GM23248 (cell line): Measurements from ENCODE around the gene PHACTR3. TPM values are rescaled to one million over a fixed set of nuclear protein-coding genes. Genes with fewer than 3 reads are reported as not detected.

Experiments used
- DNase-seq: peaks from one replicate; pipeline ENCODE4 v3.0.0-alpha.2; 2015
- H2AFZ ChIP-seq: fragments of 200-600 bp; sonication (generic); 2 replicates; pipeline ENCODE4 v1.6.1; 2016; ENCODE audit warnings: antibody characterized with exemption
- H3F3A ChIP-seq: fragments of 200-600 bp; sonication (generic); 2 replicates; pipeline ENCODE4 v1.6.1; 2016; ENCODE audit warnings: mild to moderate bottlenecking, antibody characterized with exemption, mixed run types; ENCODE audit not compliant: insufficient read depth
- H3K27ac ChIP-seq: fragments of 200-600 bp; sonication (generic); 2 replicates; pipeline ENCODE4 v1.5.1; 2016; ENCODE audit warnings: mild to moderate bottlenecking
- H3K27me3 ChIP-seq: fragments of 200-600 bp; sonication (generic); replicated peaks from 2 replicates; pipeline ENCODE4 v1.6.1; 2016; ENCODE audit warnings: mild to moderate bottlenecking; ENCODE audit not compliant: insufficient read depth
- H3K36me3 ChIP-seq: fragments of 200-600 bp; sonication (generic); 2 replicates; pipeline ENCODE4 v1.6.1; 2016; ENCODE audit warnings: low read depth, mild to moderate bottlenecking
- H3K4me1 ChIP-seq: fragments of 200-600 bp; sonication (generic); 2 replicates; pipeline ENCODE4 v1.6.1; 2016; ENCODE audit warnings: mild to moderate bottlenecking; ENCODE audit not compliant: insufficient read depth
- H3K4me2 ChIP-seq: fragments of 200-600 bp; sonication (generic); one replicate; pipeline ENCODE4 v1.6.1; 2016; ENCODE audit warnings: mild to moderate bottlenecking; ENCODE audit not compliant: unreplicated experiment
- H3K4me3 ChIP-seq: fragments of 200-600 bp; sonication (generic); 2 replicates; pipeline ENCODE4 v1.5.1; 2016; ENCODE audit warnings: mild to moderate bottlenecking
- H3K79me2 ChIP-seq: fragments of 200-600 bp; sonication (generic); 2 replicates; pipeline ENCODE4 v1.6.1; 2016; ENCODE audit warnings: mild to moderate bottlenecking; ENCODE audit not compliant: insufficient read depth
- H3K9ac ChIP-seq: fragments of 200-600 bp; sonication (generic); 2 replicates; pipeline ENCODE4 v1.6.1; 2016; ENCODE audit warnings: mild to moderate bottlenecking
- H3K9me2 ChIP-seq: fragments of 200-600 bp; sonication (generic); 2 replicates; pipeline ENCODE4 v1.6.1; 2016; ENCODE audit warnings: mixed run types, mild to moderate bottlenecking, moderate library complexity; ENCODE audit not compliant: insufficient read depth
- H3K9me3 ChIP-seq: fragments of 200-600 bp; sonication (generic); one replicate; pipeline ENCODE4 v1.6.1; 2017; ENCODE audit warnings: low read depth
- H4K20me1 ChIP-seq: fragments of 200-600 bp; sonication (generic); 2 replicates; pipeline ENCODE4 v1.6.0; 2016; ENCODE audit not compliant: insufficient read depth
- EZH2 ChIP-seq: fragments of 200-600 bp; sonication (generic); IDR thresholded peaks from 2 replicates; pipeline ENCODE4 v1.6.1; 2018; ENCODE audit warnings: antibody characterized with exemption, mild to moderate bottlenecking; ENCODE audit not compliant: insufficient read depth, poor library complexity, severe bottlenecking
- EZH2phosphoT487 ChIP-seq: fragments of 200-600 bp; sonication (generic); IDR thresholded peaks from 2 replicates; pipeline ENCODE4 v1.6.1; 2018; ENCODE audit warnings: antibody characterized with exemption, moderate library complexity, mild to moderate bottlenecking, low read depth; ENCODE audit not compliant: insufficient read depth
- WGBS, 2 experiments: methylation state at CpG; one replicate each; pipeline ENCODE4 v1.1.6; 2015 to 2017; ENCODE audit warnings: low lambda C conversion rate in 2 of 2, low coverage in 1 of 2; ENCODE audit errors: missing lambda C conversion rate in 2 of 2; 5-methylcytosine and 5-hydroxymethylcytosine counted together
- in situ Hi-C: fragments of 300-500 bp; cut with MboI; formaldehyde crosslinking; loops from 2 replicates; pipeline ENCODE4 v1.15.0; 2020
- polyA plus RNA-seq: library from polyadenylated mRNA; unstranded; fragments of >200 nt; fragmentation: Nextera tagmentation; extraction: Ambion mirVana; gene quantifications from 2 replicates; pipeline ENCODE4 v1.2.1, GENCODE V29; 2016
- total RNA-seq: library from RNA; depleted of rRNA; stranded (reverse); fragments of >200 nt; shearing (Covaris generic); gene quantifications from 2 replicates; pipeline ENCODE4 v1.2.3, GENCODE V29; 2014

Gene PHACTR3
- total and polyA plus RNA-seq, 2 experiments from 2014 or later: not detected

DNA sequence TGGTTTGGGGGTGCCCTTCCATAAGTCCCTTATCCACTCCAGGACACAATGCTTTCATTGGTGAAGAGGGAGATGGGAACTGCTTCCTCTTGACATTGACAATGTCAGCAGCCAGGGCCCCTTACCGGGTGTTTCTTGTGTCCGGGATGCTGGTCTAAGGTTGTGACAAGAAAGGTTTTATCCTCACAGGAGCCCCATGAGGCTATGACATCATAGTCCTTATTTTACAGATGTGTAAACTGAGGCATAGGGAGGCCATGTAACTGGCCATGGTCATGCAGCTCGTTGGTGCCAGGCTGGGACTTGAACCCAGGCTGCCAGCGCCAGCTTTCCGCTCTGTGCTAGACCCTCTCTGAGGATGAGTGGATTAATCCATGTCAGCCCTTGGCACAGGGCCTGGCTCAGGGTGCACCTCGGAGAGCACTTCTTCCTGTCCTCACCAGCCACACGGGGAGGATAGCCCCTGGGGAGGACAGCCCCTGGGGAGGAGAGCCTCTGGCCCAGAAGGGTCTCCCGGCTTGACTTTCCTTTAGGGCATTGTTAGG lies 171.8 kb downstream of the PHACTR3 start:
- Histone ChIP-seq H3K9me2 (no peaks in the 10 kb centered on the region), H4K20me1 (no peaks in the 10 kb centered on the region), H3K4me1 (no peaks in the 10 kb centered on the region), H3K36me3 (no peaks in the 10 kb centered on the region), H3K27me3 (no peaks in the 10 kb centered on the region), H3K4me2 (no peak overlapping the region), H3K9me3 (no peaks in the 10 kb centered on the region), H3K79me2 (no peaks in the 10 kb centered on the region), H2AFZ (no peak overlapping the region), H3F3A (no peaks in the 10 kb centered on the region), H3K27ac (no peak overlapping the region), H3K4me3 (no peak overlapping the region), H3K9ac (no peak overlapping the region)
- no peak for TF ChIP-seq EZH2phosphoT487
- WGBS, 2 experiments: 39 to 41% methylated on average over 8 of the region's 8 CpGs
- in situ Hi-C loops: no loop called here
- DNase-seq: no peak

DNA sequence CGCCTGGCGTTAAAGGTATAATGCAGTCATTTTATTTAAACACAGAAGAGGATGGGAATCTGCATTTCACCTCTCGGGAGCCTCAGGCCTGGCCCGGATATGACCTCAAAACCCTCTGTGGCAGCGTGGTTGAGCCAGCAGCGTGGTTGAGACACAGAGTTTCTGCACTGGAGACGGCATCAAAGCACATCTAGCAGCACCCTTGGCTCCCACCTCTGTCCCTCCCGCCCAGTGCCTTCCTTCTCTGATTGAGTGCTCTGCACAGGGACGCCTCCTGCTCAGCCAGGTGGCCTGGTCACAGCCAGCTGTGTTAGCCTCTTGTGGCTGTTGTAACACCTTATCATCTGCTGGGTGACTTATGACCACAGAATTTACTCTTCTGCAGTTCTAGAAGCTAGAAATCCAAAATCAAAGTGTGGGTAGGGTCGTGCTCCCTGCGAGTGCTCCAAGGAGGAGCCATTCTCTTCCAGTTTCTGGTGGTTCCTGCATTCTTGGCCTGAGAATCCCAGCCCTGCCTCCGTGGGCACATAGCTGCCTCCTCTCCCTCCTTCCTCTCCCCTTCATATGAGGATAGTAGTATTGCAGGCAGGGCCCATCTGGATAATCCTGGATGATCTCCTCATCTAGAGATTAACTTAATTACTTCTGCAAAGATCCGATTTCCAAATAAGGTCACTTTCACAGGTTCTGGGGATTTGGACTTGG lies 172.4 kb downstream of the PHACTR3 start:
- no peaks in the 10 kb centered on the region for H3F3A ChIP-seq

DNA sequence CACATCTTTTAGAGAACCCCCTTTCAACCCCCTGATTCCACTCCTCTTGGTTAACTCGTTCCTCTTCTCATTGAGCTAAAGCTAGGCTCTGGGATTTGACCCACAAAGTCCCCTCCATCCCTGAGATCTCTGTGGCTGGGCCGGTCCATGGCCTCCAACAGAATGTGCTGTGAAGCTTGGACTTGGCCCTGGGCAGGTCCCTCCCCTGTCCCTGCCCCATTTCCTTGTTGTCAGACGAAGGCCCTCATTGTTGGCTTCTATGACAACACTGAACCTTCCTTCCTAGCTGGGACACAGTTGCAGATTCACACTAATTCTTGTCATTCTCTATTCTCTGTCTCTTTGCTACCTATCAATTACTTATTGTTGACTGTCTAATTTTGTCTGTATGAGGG lies 173.0 kb downstream of the PHACTR3 start:
- H3K4me1 ChIP-seq: no peaks in the 10 kb centered on the region
- no peaks in the 10 kb centered on the region for H3K36me3 ChIP-seq
- H3K9me2 ChIP-seq: no peaks in the 10 kb centered on the region
- no peak overlapping the region for H3K27ac ChIP-seq
- H3K4me2 ChIP-seq: no peak overlapping the region
- in situ Hi-C loops: no loop called here
- no peaks in the 10 kb centered on the region for H4K20me1 ChIP-seq
- H3F3A ChIP-seq: no peaks in the 10 kb centered on the region
- DNase-seq: no peak
- H3K79me2 ChIP-seq: no peaks in the 10 kb centered on the region
- 28 to 35% methylated on average over 3 of the region's 3 CpGs for WGBS, 2 experiments
- H3K9me3 ChIP-seq: no peaks in the 10 kb centered on the region
- no peak overlapping the region for H3K4me3 ChIP-seq
- H3K27me3 ChIP-seq: no peaks in the 10 kb centered on the region
- no peak overlapping the region for H2AFZ ChIP-seq
- no peak overlapping the region for H3K9ac ChIP-seq
- no peak for TF ChIP-seq EZH2
- no peak for TF ChIP-seq EZH2phosphoT487

More for the DNA sequence above, 172.4 kb downstream of the PHACTR3 start:
- Histone ChIP-seq H3K4me1 (no peaks in the 10 kb centered on the region), H4K20me1 (no peaks in the 10 kb centered on the region), H3K27ac (no peak overlapping the region), H2AFZ (no peak overlapping the region), H3K4me2 (no peak overlapping the region), H3K36me3 (no peaks in the 10 kb centered on the region), H3K27me3 (no peaks in the 10 kb centered on the region), H3K4me3 (no peak overlapping the region), H3K79me2 (no peaks in the 10 kb centered on the region), H3K9me3 (no peaks in the 10 kb centered on the region), H3K9ac (no peak overlapping the region), H3K9me2 (no peaks in the 10 kb centered on the region)
- in situ Hi-C loops: no loop called here
- TF ChIP-seq EZH2phosphoT487 (no peak), EZH2 (no peak)
- WGBS, 2 experiments: 46 to 47% methylated on average over 13 of the region's 13 CpGs
- DNase-seq: no peak

DNA sequence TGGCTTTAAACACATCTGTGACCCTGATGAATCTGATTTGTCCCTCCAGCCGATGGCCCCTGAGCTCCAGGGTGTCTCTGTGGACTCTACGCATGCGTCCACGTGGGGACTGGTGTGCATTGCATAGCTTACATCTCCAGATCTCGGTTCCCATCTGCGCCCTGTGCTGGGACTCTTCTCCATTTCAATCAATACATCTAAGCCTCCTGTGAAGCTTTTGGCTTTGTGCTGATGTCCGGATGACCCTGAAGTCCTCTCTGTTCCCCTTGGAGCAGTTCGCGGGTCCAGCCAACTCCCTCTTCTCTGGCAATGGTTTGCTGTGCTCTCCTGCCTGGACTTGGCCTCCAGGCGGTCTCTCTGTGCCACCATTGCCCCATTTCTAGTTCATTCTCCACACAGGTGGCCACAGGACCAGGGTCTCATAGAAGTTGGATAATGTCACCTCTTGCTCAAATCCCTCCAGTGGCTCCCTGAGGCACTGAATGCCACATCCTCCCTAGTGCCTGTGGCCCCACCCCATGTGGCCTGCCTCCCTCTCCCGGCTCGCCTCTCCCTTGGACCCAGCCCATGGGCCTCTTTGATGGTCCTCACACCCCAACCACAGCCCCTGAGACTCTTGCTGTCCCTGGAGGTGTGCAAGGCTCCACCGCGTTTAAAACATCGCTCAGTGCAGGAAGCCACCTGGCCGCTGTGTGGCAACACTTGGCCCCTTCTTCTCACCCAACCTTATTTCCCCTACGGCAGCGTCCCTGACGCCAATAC lies 173.7 kb downstream of the PHACTR3 start:
- Histone ChIP-seq H3K4me3 (no peak overlapping the region), H3K4me1 (no peaks in the 10 kb centered on the region), H3K4me2 (no peak overlapping the region), H3K9me3 (no peaks in the 10 kb centered on the region), H3K36me3 (no peaks in the 10 kb centered on the region), H3K9me2 (no peaks in the 10 kb centered on the region), H3F3A (no peaks in the 10 kb centered on the region), H2AFZ (no peak overlapping the region), H4K20me1 (no peaks in the 10 kb centered on the region), H3K27ac (no peak overlapping the region), H3K79me2 (no peaks in the 10 kb centered on the region), H3K9ac (no peak overlapping the region), H3K27me3 (no peaks in the 10 kb centered on the region)
- 66 to 68% methylated on average over 19 of the region's 19 CpGs for WGBS, 2 experiments
- no peak for DNase-seq
- TF ChIP-seq EZH2: no peak
- TF ChIP-seq EZH2phosphoT487: no peak
- in situ Hi-C loops: no loop called here
